Lower leg skin (tissue), 4 donors: ENCODE data around the gene IGDCC3. TPM values are rescaled to one million over a fixed set of nuclear protein-coding genes. Genes with fewer than 3 reads are reported as not detected.

ENCODE experiments used
- DNase-seq, 2 donors: peaks; one replicate each; pipeline ENCODE4 v3.0.0-alpha.2; 2019; ENCODE audit warnings: low spot score in 2 of 2
- H3K4me3 ChIP-seq: fragments of 200-600 bp; sonication (generic); 2 replicates; pipeline ENCODE4 v1.5.1; 2017; ENCODE audit warnings: mild to moderate bottlenecking, low read depth; ENCODE audit not compliant: poor library complexity, severe bottlenecking
- CTCF ChIP-seq, 3 donors: fragments of 450-650 bp; IDR thresholded peaks; one replicate each; pipeline ENCODE4 v1.5.1; 2016; ENCODE audit warnings: antibody characterized with exemption in 3 of 3, mild to moderate bottlenecking in 3 of 3, moderate library complexity in 2 of 3
- POLR2A ChIP-seq, 2 donors: fragments of 450-650 bp; IDR thresholded peaks; one replicate each; pipeline ENCODE4 v1.6.1; 2016 to 2017; ENCODE audit warnings: antibody characterized with exemption in 2 of 2, mild to moderate bottlenecking in 1 of 2, moderate library complexity in 1 of 2
- WGBS, 2 donors: methylation state at CpG; one replicate each; pipeline ENCODE4 v1.1.5; 2018; 5-methylcytosine and 5-hydroxymethylcytosine counted together
- intact Hi-C: fragments of 100-400 bp; cut with DNase I; formaldehyde crosslinking; loops from one replicate; pipeline ENCODE4 v1.15.0; 2023; ENCODE audit warnings: low total_unique reads
- total RNA-seq, 4 donors: library from RNA; depleted of rRNA; stranded (reverse); fragments of >200 nt; gene quantifications; one replicate each; pipeline ENCODE4 v1.1.0, GENCODE V29; 2016

The IGDCC3 gene
- total RNA-seq, 4 donors from 2014 or later: not detected

DNA sequence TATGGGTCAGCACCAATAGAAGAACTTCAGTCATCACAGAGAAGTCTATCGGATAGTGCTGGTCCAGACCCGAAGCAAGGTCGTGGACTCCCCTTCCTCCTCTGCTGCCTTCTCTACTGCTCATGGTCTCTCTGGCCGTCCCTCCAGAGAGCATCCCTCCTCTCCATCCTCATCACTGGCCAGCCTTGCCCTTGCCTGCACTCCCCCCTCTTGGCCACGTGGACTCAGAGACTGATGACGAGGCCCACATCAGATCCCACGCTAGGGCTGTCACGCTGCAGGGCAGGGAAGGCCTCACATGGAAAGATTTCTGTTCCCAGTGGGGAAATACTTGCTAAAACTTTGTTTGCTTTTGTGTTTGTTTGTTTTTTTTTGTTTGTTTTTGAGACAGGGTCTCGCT is 35.3 kb downstream of the IGDCC3 start:
- 93 to 96% methylated on average over 9 of the region's 9 CpGs for WGBS, 2 donors
- no peak for TF ChIP-seq POLR2A (IDR thresholded peaks at IDR 0.05)
- no peak for TF ChIP-seq CTCF (IDR thresholded peaks at IDR 0.05)
- intact Hi-C loops: no loop called here
- no peak overlapping the region for H3K4me3 ChIP-seq
- DNase-seq: no peak

- no peak for TF ChIP-seq POLR2A (IDR thresholded peaks at IDR 0.05)
- no peak for TF ChIP-seq CTCF (IDR thresholded peaks at IDR 0.05)
- no peak for DNase-seq
- WGBS, 2 donors: 50 to 53% methylated on average over 7 of the region's 7 CpGs
- no peak overlapping the region for H3K4me3 ChIP-seq
- intact Hi-C loops: no loop called here
Measured at GRCh38 chr15:65339920-65340319, 37.9 kb downstream of the IGDCC3 start.

DNA sequence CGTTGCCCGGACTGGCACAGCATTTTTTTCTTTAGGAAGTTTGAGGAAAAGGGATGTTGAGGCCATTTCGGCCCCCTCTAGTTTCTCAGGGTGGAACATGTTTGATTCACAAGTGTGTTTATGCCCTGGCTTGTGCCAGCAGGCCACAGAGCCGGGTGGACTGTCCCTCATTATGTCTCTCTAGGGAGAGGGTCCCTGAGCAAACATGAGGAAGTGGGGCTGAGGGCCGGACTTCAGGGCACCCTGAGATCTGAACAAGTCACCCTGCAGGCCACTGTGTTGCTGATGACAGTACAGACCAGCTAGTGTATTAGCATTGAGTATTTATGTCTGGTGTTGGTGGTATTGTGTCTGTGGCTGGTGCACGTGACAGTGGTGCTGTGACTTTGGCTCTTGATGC is 38.4 kb downstream of the IGDCC3 start:
- WGBS, 2 donors: 82 to 89% methylated on average over 6 of the region's 6 CpGs
- no peak overlapping the region for H3K4me3 ChIP-seq
- TF ChIP-seq POLR2A (IDR thresholded peaks at IDR 0.05) (no peak), CTCF (IDR thresholded peaks at IDR 0.05) (no peak)
- intact Hi-C loops: no loop called here
- no peak for DNase-seq

DNA sequence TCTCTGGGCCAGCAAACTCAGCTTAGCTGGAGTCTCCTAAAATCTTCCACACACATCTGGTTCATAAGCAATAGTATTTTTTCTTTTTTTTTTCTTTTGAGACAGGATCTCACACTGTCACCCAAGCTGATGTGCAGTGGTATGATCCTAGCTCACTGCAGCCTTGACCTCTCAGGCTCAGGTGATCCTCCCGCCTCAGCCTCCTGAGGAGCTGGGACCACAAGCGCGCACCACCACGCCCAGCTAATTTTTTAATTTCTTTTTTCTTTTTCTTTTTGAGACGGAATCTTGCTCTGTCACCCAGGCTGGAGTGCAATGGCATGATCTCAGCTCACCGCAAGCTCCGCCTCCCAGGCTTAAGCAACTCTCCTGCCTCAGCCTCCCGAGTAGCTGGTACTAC is 39.0 kb downstream of the IGDCC3 start:
- intact Hi-C loops: no loop called here
- TF ChIP-seq CTCF (IDR thresholded peaks at IDR 0.05): no peak
- TF ChIP-seq POLR2A (IDR thresholded peaks at IDR 0.05): no peak
- no peak overlapping the region for H3K4me3 ChIP-seq
- DNase-seq: no peak
- 91 to 92% methylated on average over 8 of the region's 8 CpGs for WGBS, 2 donors

DNA sequence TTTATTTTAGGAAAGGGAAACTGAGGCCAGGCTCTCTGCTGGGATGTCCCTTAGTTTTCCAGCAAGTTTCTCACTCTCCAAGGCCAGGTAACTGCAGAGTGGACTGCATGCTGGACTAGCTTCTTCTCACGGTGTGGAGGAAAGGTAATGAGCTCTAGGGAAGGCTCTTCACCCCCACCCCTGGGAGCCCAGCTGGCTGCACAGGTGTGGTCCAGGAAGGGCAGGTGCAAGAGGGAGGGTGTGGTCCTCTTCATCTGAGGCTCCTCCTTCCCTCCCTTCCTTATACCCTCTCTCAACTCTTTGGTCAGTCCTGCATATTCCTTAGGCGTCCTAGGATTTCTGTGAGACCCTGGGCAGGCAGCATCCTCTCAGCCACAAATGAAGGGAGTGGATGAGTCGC is 39.4 kb downstream of the IGDCC3 start:
- no peak overlapping the region for H3K4me3 ChIP-seq
- no peak for DNase-seq
- intact Hi-C loops: no loop called here
- WGBS, 2 donors: 63 to 67% methylated on average over 3 of the region's 3 CpGs
- no peak for TF ChIP-seq CTCF (IDR thresholded peaks at IDR 0.05)
- TF ChIP-seq POLR2A (IDR thresholded peaks at IDR 0.05): no peak

DNA sequence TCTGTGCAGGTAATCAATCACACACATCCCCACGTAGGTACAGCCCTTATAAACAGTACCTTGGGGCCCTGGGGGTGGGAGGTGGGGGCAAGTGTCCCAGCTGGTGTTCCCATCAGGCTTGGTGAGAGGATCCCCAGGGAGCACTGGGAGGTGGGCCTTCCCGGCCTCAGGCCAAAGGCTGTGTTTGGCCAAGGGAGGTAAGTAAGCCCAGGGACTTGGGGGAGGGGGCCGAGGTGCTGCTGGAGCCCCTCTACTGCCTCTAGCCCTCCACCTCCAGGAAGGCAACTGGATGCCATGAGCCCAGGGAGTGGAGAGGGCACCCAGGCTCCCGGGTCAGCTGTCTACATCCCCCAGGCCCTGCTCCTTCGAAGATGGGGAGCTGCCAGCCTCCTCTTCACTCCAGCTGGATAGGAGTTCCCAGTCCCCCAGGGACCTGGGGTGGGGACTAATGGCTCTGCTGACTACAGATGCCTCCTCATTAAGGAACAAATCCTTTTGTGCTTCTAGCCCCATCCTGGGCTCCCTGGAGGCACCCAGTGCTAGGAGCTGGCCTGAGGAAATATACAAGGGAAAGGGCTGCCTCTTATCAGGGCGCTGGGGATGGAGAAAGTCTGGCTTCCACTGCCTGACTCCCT is 40.2 kb downstream of the IGDCC3 start:
- DNase-seq: no peak

More for the DNA sequence above, 40.2 kb downstream of the IGDCC3 start:
- 49 to 51% methylated on average over 6 of the region's 6 CpGs for WGBS, 2 donors
- H3K4me3 ChIP-seq: no peak overlapping the region
- TF ChIP-seq CTCF (IDR thresholded peaks at IDR 0.05): no peak
- no peak for TF ChIP-seq POLR2A (IDR thresholded peaks at IDR 0.05)
- intact Hi-C loops: no loop called here
